ENCODE data around the gene UGT2B15. TPM values are rescaled to one million over a fixed set of nuclear protein-coding genes. Genes with fewer than 3 reads are reported as not detected.
"Not testable (repeated sequence)": the region's sequence is repeated elsewhere in the genome, so short reads cannot be mapped to it uniquely, and the experiment has no call there.

Gene UGT2B15
- total RNA-seq, 1 donor from 2014 or later = not detected

GRCh38 chr4:68683034-68683433 is 12.6 kb upstream of the UGT2B15 start:
- no peak for TF ChIP-seq CTCF (IDR thresholded peaks at IDR 0.05; ENCODE audit: unreplicated experiment)
- Mint-ChIP-seq H3K36me3 (no peaks in the 10 kb centered on the region), H3K27me3 (ENCODE audit: low read depth) (no peaks in the 10 kb centered on the region), H3K9me3 (peaks cover 27% of the 10 kb centered on the region), H3K4me3 (no peak overlapping the region), H3K4me1 (no peaks in the 10 kb centered on the region), H3K27ac (no peak overlapping the region)
- no peak for DNase-seq (ENCODE audit: low spot score in 2 of 2, unreplicated experiment in 2 of 2)

- H3K27me3 Mint-ChIP-seq (ENCODE audit: low read depth); H3K27ac Mint-ChIP-seq; H3K4me3 Mint-ChIP-seq; H3K4me1 Mint-ChIP-seq; H3K36me3 Mint-ChIP-seq; DNase-seq (ENCODE audit: low spot score in 2 of 2, unreplicated experiment in 2 of 2): not testable (repeated sequence)
- peaks cover 28% of the 10 kb centered on the region for H3K9me3 Mint-ChIP-seq
Measured at GRCh38 chr4:68681298-68681697, 10.8 kb upstream of the UGT2B15 start.

GRCh38 chr4:68673143-68673542 is 2.7 kb upstream of the UGT2B15 start:
- Mint-ChIP-seq H3K27me3 (ENCODE audit: low read depth) (no peaks in the 10 kb centered on the region), H3K9me3 (peaks cover 12% of the 10 kb centered on the region)

DNA sequence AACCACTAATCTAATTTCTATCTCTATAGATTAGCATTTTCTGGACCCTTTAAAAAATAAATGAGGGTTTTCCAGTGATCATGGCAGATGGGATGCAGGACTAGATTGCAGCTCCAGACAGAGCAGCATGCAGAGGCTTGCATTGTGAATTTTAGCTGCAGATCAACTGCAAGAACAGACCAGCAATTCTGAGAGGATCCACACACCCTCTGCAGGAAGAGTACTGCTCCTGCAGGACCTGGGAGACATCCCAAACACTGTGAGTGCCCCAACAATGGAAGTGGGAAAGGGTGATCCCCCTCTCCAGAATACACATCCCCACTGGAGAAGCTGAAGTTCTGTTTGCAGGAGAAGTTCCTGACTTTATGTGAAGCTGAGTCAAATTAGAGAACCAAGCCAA is 765 bp upstream of the UGT2B15 start:
- not testable (repeated sequence) for H3K36me3 Mint-ChIP-seq; H3K9me3 Mint-ChIP-seq; H3K27me3 Mint-ChIP-seq (ENCODE audit: low read depth); DNase-seq (ENCODE audit: low spot score in 2 of 2, unreplicated experiment in 2 of 2); H3K27ac Mint-ChIP-seq; H3K4me3 Mint-ChIP-seq; H3K4me1 Mint-ChIP-seq

More at GRCh38 chr4:68673143-68673542, 2.7 kb upstream of the UGT2B15 start:
- no peak for DNase-seq (ENCODE audit: low spot score in 2 of 2, unreplicated experiment in 2 of 2)
- Mint-ChIP-seq H3K27ac (no peak overlapping the region), H3K4me1 (no peaks in the 10 kb centered on the region), H3K36me3 (no peaks in the 10 kb centered on the region), H3K4me3 (no peak overlapping the region)
- TF ChIP-seq CTCF (IDR thresholded peaks at IDR 0.05; ENCODE audit: unreplicated experiment) = no peak

DNA sequence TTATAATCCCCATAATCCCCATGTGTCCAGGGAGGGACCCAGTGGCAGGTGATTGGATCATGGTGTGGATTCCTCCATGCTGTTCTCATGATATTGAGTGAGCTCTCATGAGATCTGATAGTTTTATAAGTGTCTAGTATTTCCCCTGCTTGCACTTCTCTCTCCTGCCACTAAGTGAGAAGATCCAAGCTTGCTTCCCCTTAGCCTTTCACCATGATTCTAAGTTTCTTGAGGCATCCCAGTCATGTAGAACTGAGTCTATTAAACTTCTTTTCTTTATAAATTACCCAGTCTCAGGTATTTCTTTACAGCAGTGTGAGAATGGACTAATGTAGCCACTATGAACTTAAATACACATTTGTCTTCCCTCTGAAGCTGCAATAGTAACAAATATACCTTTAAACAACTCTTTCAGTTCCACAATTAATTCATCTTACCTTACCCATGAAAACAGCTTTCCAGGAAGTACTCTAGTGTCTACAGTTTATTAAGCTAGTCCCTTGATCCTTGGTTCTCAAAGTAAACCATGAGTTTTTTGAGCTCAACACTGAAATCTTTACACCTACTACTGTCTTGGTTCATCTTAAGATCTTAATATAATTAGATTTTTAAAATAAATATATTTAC is 1.8 kb downstream of the UGT2B15 start:
- H3K27ac Mint-ChIP-seq; H3K9me3 Mint-ChIP-seq; H3K27me3 Mint-ChIP-seq (ENCODE audit: low read depth); H3K36me3 Mint-ChIP-seq; H3K4me1 Mint-ChIP-seq; DNase-seq (ENCODE audit: low spot score in 2 of 2, unreplicated experiment in 2 of 2); H3K4me3 Mint-ChIP-seq: not testable (repeated sequence)

DNA sequence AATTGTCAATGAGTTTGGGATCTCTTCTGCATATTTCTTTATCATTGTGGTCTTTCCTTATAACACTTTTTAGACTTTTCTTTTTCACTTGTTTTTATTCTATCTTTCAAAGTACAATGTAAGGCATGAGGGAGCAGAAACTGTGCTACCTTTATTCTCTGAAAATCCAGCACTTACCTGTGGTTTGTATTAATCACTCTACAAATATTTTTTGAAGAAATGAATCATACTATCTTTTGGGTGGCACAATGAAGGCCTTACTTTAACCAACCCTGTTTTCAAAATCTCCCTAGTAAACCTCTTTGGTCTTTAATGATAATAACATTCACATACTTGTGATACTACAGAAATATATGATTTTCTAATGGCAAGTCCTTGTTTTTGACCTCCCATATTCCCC is 2.9 kb downstream of the UGT2B15 start:
- not testable (repeated sequence) for H3K27me3 Mint-ChIP-seq (ENCODE audit: low read depth); H3K27ac Mint-ChIP-seq; H3K36me3 Mint-ChIP-seq; DNase-seq (ENCODE audit: low spot score in 2 of 2, unreplicated experiment in 2 of 2); H3K4me3 Mint-ChIP-seq; H3K9me3 Mint-ChIP-seq
- peaks cover 12% of the 10 kb centered on the region for H3K4me1 Mint-ChIP-seq

- H3K27me3 Mint-ChIP-seq (ENCODE audit: low read depth); DNase-seq (ENCODE audit: low spot score in 2 of 2, unreplicated experiment in 2 of 2); H3K9me3 Mint-ChIP-seq; H3K4me3 Mint-ChIP-seq; H3K36me3 Mint-ChIP-seq: not testable (repeated sequence)
- Mint-ChIP-seq H3K27ac (peak overlapping the region; percentile 30), H3K4me1 (peaks cover 12% of the 10 kb centered on the region)
Measured at GRCh38 chr4:68664721-68665120, 5.7 kb downstream of the UGT2B15 start.

- H3K27ac Mint-ChIP-seq = not testable (repeated sequence)
Measured at GRCh38 chr4:68662836-68663574, 7.4 kb downstream of the UGT2B15 start.

More at GRCh38 chr4:68662836-68663574, 7.4 kb downstream of the UGT2B15 start:
- not testable (repeated sequence) for H3K27me3 Mint-ChIP-seq (ENCODE audit: low read depth); H3K36me3 Mint-ChIP-seq; H3K4me3 Mint-ChIP-seq; DNase-seq (ENCODE audit: low spot score in 2 of 2, unreplicated experiment in 2 of 2); H3K9me3 Mint-ChIP-seq
- peaks cover 16% of the 10 kb centered on the region for H3K4me1 Mint-ChIP-seq

All from mesothelial cell of epicardium (in vitro differentiated cells).